Left kidney (tissue), 8 donors: ENCODE measurements around the gene SPATA13. TPM values are rescaled to one million over a fixed set of nuclear protein-coding genes. Genes with fewer than 3 reads are reported as not detected.
A peak's percentile ranks its signal among the peaks of the same experiment; 100 is the strongest.
"Not testable (repeated sequence)": the region's sequence is repeated elsewhere in the genome, so short reads cannot be mapped to it uniquely, and the experiment has no call there.

Experiments
- DNase-seq: peaks from one replicate; pipeline ENCODE4 v3.0.0-alpha.2; 2013
- long read RNA-seq, 8 donors: transcript quantifications; one replicate each; lab custom pipeline, GENCODE V29; 2026
- polyA plus RNA-seq: library from polyadenylated mRNA; unstranded; fragments of 120-200 nt; gene quantifications from one replicate; pipeline ENCODE4 v1.2.1, GENCODE V29; 2013; ENCODE audit not compliant: insufficient read length

The SPATA13 gene
- 68.1 TPM for polyA plus RNA-seq
- long read RNA-seq, donor 1, partial matches to known transcripts, result 13 of 16 reads
- long read RNA-seq, donor 1, other reads (novel, unspliced or antisense), result 0 of 16 reads
- long read RNA-seq, donor 2, full-length matches to known transcripts, result 4 of 4 reads
- long read RNA-seq, donor 2, partial matches to known transcripts, result 0 of 4 reads
- long read RNA-seq, donor 2, other reads (novel, unspliced or antisense), result 0 of 4 reads
- long read RNA-seq, donor 3, full-length matches to known transcripts, result 6 of 25 reads
- long read RNA-seq, donor 3, partial matches to known transcripts, result 19 of 25 reads
- long read RNA-seq, donor 3, other reads (novel, unspliced or antisense), result 0 of 25 reads
- long read RNA-seq, donor 4, result 0 reads
- long read RNA-seq, donor 5, full-length matches to known transcripts, result 3 of 8 reads
- long read RNA-seq, donor 5, partial matches to known transcripts, result 5 of 8 reads
- long read RNA-seq, donor 5, other reads (novel, unspliced or antisense), result 0 of 8 reads
- long read RNA-seq, donor 6, full-length matches to known transcripts, result 5 of 5 reads
- long read RNA-seq, donor 6, partial matches to known transcripts, result 0 of 5 reads
- long read RNA-seq, donor 6, other reads (novel, unspliced or antisense), result 0 of 5 reads
- long read RNA-seq, donor 7, full-length matches to known transcripts, result 11 of 22 reads
- long read RNA-seq, donor 7, partial matches to known transcripts, result 11 of 22 reads
- long read RNA-seq, donor 7, other reads (novel, unspliced or antisense), result 0 of 22 reads
- long read RNA-seq, donor 8, result 0 reads

GRCh38 chr13:24160458-24161009, at the start of gene SPATA13:
TSS of gene SPATA13 (plus strand) at chr13:24160720. CDS start at chr13:24222930, 62,210 bp downstream.
- DNase-seq, result peak; percentile 90

GRCh38 chr13:24112791-24113190, 47.7 kb upstream of the SPATA13 start:
- DNase-seq, result no peak

- no peak for DNase-seq
Measured at GRCh38 chr13:24115671-24116070, 44.8 kb upstream of the SPATA13 start.

- DNase-seq, result no peak
Measured at GRCh38 chr13:24116131-24116530, 44.4 kb upstream of the SPATA13 start.

- no peak for DNase-seq
Measured at GRCh38 chr13:24118576-24118975, 41.9 kb upstream of the SPATA13 start.

GRCh38 chr13:24119626-24120508, 40.7 kb upstream of the SPATA13 start:
- DNase-seq, result no peak

GRCh38 chr13:24122045-24122444, 38.5 kb upstream of the SPATA13 start:
- not testable (repeated sequence) for DNase-seq

- no peak for DNase-seq
Measured at GRCh38 chr13:24122569-24122968, 38.0 kb upstream of the SPATA13 start.

GRCh38 chr13:24123761-24124160, 36.8 kb upstream of the SPATA13 start:
- no peak for DNase-seq

- DNase-seq, result no peak
Measured at GRCh38 chr13:24124789-24125476, 35.6 kb upstream of the SPATA13 start.

GRCh38 chr13:24127116-24127631, 33.3 kb upstream of the SPATA13 start:
- DNase-seq, result no peak

GRCh38 chr13:24128112-24128511, 32.4 kb upstream of the SPATA13 start:
- no peak for DNase-seq

- DNase-seq, result no peak
Measured at GRCh38 chr13:24128962-24129361, 31.6 kb upstream of the SPATA13 start.

GRCh38 chr13:24129914-24130774, 30.4 kb upstream of the SPATA13 start:
- DNase-seq, result no peak

GRCh38 chr13:24131749-24132148, 28.8 kb upstream of the SPATA13 start:
- no peak for DNase-seq

GRCh38 chr13:24133021-24133795, 27.3 kb upstream of the SPATA13 start:
- DNase-seq, result no peak

GRCh38 chr13:24134231-24134630, 26.3 kb upstream of the SPATA13 start:
- no peak for DNase-seq

- DNase-seq, result no peak
Measured at GRCh38 chr13:24134757-24135156, 25.8 kb upstream of the SPATA13 start.

- DNase-seq, result no peak
Measured at GRCh38 chr13:24135674-24136300, 24.7 kb upstream of the SPATA13 start.
